Calu3 (cell line): ENCODE results near the gene NCKAP1. TPM values are rescaled to one million over a fixed set of nuclear protein-coding genes. Genes with fewer than 3 reads are reported as not detected.

Experiments used
- BruUV-seq: library from RNA; stranded (reverse); fragments of 400-500 nt; replicated peaks from 2 replicates; lab custom pipeline; 2021; lab: Mats Ljungman, UMichigan
- CTCF ChIA-PET: fragments of 300-600 bp; sonication (Branson Sonifier 250); formaldehyde crosslinking; loops from one replicate; lab custom pipeline; 2022; ENCODE audit warnings: antibody characterized with exemption; lab: Charles Lee
- DNase-seq: peaks from one replicate; pipeline ENCODE4 v3.0.0; 2022
- H3K27ac Mint-ChIP-seq: one replicate; pipeline ENCODE4 v1.8.0; 2022; ENCODE audit warnings: mixed read lengths; ENCODE audit not compliant: unreplicated experiment
- H3K27me3 Mint-ChIP-seq: one replicate; pipeline ENCODE4 v1.8.0; 2022; ENCODE audit warnings: mixed read lengths; ENCODE audit not compliant: unreplicated experiment
- H3K36me3 Mint-ChIP-seq: one replicate; pipeline ENCODE4 v1.8.0; 2022; ENCODE audit warnings: mild to moderate bottlenecking, moderate library complexity, mixed read lengths; ENCODE audit not compliant: insufficient read depth, unreplicated experiment
- H3K4me1 Mint-ChIP-seq: one replicate; pipeline ENCODE4 v1.8.0; 2022; ENCODE audit warnings: mild to moderate bottlenecking, low read depth, mixed read lengths; ENCODE audit not compliant: unreplicated experiment
- H3K4me3 Mint-ChIP-seq: one replicate; pipeline ENCODE4 v1.8.0; 2022; ENCODE audit warnings: mild to moderate bottlenecking, low read depth, moderate library complexity, mixed read lengths; ENCODE audit not compliant: unreplicated experiment
- H3K9me3 Mint-ChIP-seq: one replicate; pipeline ENCODE4 v1.8.0; 2022; ENCODE audit warnings: low read depth, mixed read lengths; ENCODE audit not compliant: unreplicated experiment
- CTCF ChIP-seq: fragments of 200-600 bp; IDR thresholded peaks from one replicate; pipeline ENCODE4 v1.8.0; 2022; ENCODE audit warnings: antibody characterized with exemption; ENCODE audit not compliant: unreplicated experiment
- intact Hi-C: fragments of 100-400 bp; cut with micrococcal nuclease; formaldehyde crosslinking; loops from one replicate; pipeline ENCODE4 v1.10.0; 2022; ENCODE audit not compliant: unreplicated experiment
- total RNA-seq: library from RNA; stranded (reverse); gene quantifications from 2 replicates; pipeline ENCODE4 v1.2.3, GENCODE V29; 2022

The NCKAP1 gene
- total RNA-seq, 1 experiment from 2014 or later, result 157 TPM

DNA sequence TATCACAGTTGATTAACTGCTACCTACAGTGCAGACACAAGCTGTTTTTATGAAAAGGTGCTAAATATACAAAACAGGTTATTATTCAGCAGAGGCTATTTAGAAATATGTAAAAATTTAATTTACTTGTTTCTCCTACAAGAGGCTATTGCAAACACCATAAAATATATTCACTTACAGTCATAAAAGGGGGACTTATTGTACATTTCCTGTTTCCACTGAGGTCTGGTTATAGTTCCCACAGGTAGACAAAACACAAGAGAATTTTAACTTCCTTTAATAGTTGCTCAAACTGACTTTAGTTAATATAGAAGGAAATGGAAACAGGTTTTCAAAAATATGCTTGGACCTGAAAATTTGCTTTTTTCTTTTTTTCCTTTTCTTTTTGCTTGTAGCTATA, 131.8 kb downstream of the NCKAP1 start:
- DNase-seq, result no peak
- H3K4me3 Mint-ChIP-seq, result no peak overlapping the region
- no peaks in the 10 kb centered on the region for H3K4me1 Mint-ChIP-seq
- H3K9me3 Mint-ChIP-seq, result no peaks in the 10 kb centered on the region
- intact Hi-C loops, result no loop called here
- no peak for TF ChIP-seq CTCF
- no peak overlapping the region for H3K27ac Mint-ChIP-seq
- CTCF ChIA-PET, result no interaction called here
- no TSS peak for BruUV-seq
- H3K36me3 Mint-ChIP-seq, result peaks cover 17% of the 10 kb centered on the region
- no peaks in the 10 kb centered on the region for H3K27me3 Mint-ChIP-seq

GRCh38 chr2:182904844-182905243, 133.4 kb downstream of the NCKAP1 start:
- no peak overlapping the region for H3K27ac Mint-ChIP-seq
- H3K36me3 Mint-ChIP-seq, result peaks cover 17% of the 10 kb centered on the region
- no peaks in the 10 kb centered on the region for H3K27me3 Mint-ChIP-seq
- TF ChIP-seq CTCF, result no peak
- no peak for DNase-seq
- no peak overlapping the region for H3K4me3 Mint-ChIP-seq
- BruUV-seq, result no TSS peak
- CTCF ChIA-PET, result no interaction called here
- no peaks in the 10 kb centered on the region for H3K4me1 Mint-ChIP-seq
- H3K9me3 Mint-ChIP-seq, result no peaks in the 10 kb centered on the region
- intact Hi-C loops, result no loop called here

GRCh38 chr2:182903566-182903965, 134.7 kb downstream of the NCKAP1 start:
- H3K36me3 Mint-ChIP-seq, result peaks cover 17% of the 10 kb centered on the region
- no TSS peak for BruUV-seq
- H3K4me3 Mint-ChIP-seq, result no peak overlapping the region
- no peaks in the 10 kb centered on the region for H3K9me3 Mint-ChIP-seq
- intact Hi-C loops, result no loop called here
- CTCF ChIA-PET, result no interaction called here
- H3K4me1 Mint-ChIP-seq, result no peaks in the 10 kb centered on the region
- no peak for DNase-seq
- no peak overlapping the region for H3K27ac Mint-ChIP-seq
- TF ChIP-seq CTCF, result no peak
- no peaks in the 10 kb centered on the region for H3K27me3 Mint-ChIP-seq

DNA sequence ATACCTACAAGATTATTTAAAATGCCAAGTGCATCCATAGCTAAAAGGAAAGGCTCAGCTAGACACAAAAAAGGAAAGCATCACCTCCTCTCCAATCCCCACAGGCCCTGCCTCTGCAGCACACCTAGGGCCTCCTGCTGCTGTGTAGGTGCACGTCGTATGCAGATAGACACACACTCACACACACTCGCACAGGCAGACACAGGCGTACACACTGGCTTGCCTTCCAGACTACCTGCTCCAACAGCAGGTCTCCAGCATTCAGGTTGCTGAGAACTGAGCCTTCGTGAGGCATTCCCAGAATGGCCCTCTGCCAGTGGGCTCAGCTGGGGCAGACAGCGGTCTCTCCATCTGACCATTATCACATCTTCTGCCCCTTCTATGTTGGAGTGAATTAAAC, 136.5 kb downstream of the NCKAP1 start:
- H3K27ac Mint-ChIP-seq, result no peak overlapping the region
- no peak for DNase-seq
- peaks cover 7% of the 10 kb centered on the region for H3K36me3 Mint-ChIP-seq
- no peak for TF ChIP-seq CTCF
- no peaks in the 10 kb centered on the region for H3K9me3 Mint-ChIP-seq
- CTCF ChIA-PET, result interaction anchor here (0.7 kb wide), 1 partner anchor 63 kb away, joined by 3 read pairs; no protein-coding TSS in a partner anchor
- intact Hi-C loops, result no loop called here
- BruUV-seq, result no TSS peak
- H3K27me3 Mint-ChIP-seq, result no peaks in the 10 kb centered on the region
- no peak overlapping the region for H3K4me3 Mint-ChIP-seq
- H3K4me1 Mint-ChIP-seq, result no peaks in the 10 kb centered on the region
